ENCODE results near the gene SCRN1. TPM values are rescaled to one million over a fixed set of nuclear protein-coding genes. Genes with fewer than 3 reads are reported as not detected.

SCRN1 gene
- total RNA-seq, 4 donors from 2014 or later: 26.6 to 38.5 (median 32.9) TPM

- Histone ChIP-seq H3K9me3 (no peaks in the 10 kb centered on the region), H3K36me3 (no peaks in the 10 kb centered on the region), H3K4me1 (peaks cover 3 to 18% of the 10 kb centered on the region in 2 donors), H3K27ac (no peak overlapping the region), H3K27me3 (no peaks in the 10 kb centered on the region), H3K4me3 (replicated peaks in 1 of 3) (no peak overlapping the region)
- no peak for DNase-seq
- TF ChIP-seq CTCF (IDR thresholded peaks at IDR 0.05) (no peak), POLR2A (IDR thresholded peaks at IDR 0.05) (no peak)
- intact Hi-C loops (cut with DNase I): no loop called here
- 89 to 92% methylated on average over 4 of the region's 4 CpGs for WGBS, 2 donors
Measured at GRCh38 chr7:29914180-29914579, 75.4 kb downstream of the SCRN1 start.

GRCh38 chr7:29906200-29907022, 83.2 kb downstream of the SCRN1 start:
- no peak for DNase-seq
- no peak overlapping the region for H3K27ac ChIP-seq
- no peaks in the 10 kb centered on the region for H3K27me3 ChIP-seq
- 92 to 93% methylated on average over 3 of the region's 3 CpGs for WGBS, 2 donors
- no peaks in the 10 kb centered on the region for H3K36me3 ChIP-seq
- H3K4me3 ChIP-seq (replicated peaks in 1 of 3): no peak overlapping the region
- no peak for TF ChIP-seq POLR2A (IDR thresholded peaks at IDR 0.05)
- TF ChIP-seq CTCF (IDR thresholded peaks at IDR 0.05): no peak
- H3K9me3 ChIP-seq: no peaks in the 10 kb centered on the region
- intact Hi-C loops (cut with DNase I): no loop called here
- H3K4me1 ChIP-seq: no peaks in the 10 kb centered on the region

GRCh38 chr7:29900745-29901144, 88.9 kb downstream of the SCRN1 start:
- H3K9me3 ChIP-seq: no peaks in the 10 kb centered on the region
- no peak overlapping the region for H3K4me3 ChIP-seq (replicated peaks in 1 of 3)
- H3K36me3 ChIP-seq: no peaks in the 10 kb centered on the region
- intact Hi-C loops (cut with DNase I): no loop called here
- H3K4me1 ChIP-seq: no peaks in the 10 kb centered on the region
- H3K27ac ChIP-seq: no peak overlapping the region
- TF ChIP-seq CTCF (IDR thresholded peaks at IDR 0.05): no peak
- no peak for TF ChIP-seq POLR2A (IDR thresholded peaks at IDR 0.05)
- 45 to 50% methylated on average over 1 of the region's 1 CpG for WGBS, 2 donors
- H3K27me3 ChIP-seq: no peaks in the 10 kb centered on the region
- DNase-seq: no peak

GRCh38 chr7:29898301-29898700, 91.3 kb downstream of the SCRN1 start:
- Histone ChIP-seq H3K27me3 (no peaks in the 10 kb centered on the region), H3K27ac (no peak overlapping the region), H3K4me1 (no peaks in the 10 kb centered on the region), H3K9me3 (no peaks in the 10 kb centered on the region), H3K4me3 (replicated peaks in 1 of 3) (no peak overlapping the region), H3K36me3 (no peaks in the 10 kb centered on the region)
- no peak for TF ChIP-seq CTCF (IDR thresholded peaks at IDR 0.05)
- no peak for TF ChIP-seq POLR2A (IDR thresholded peaks at IDR 0.05)
- WGBS, 2 donors: 63 to 76% methylated on average over 5 of the region's 5 CpGs
- intact Hi-C loops (cut with DNase I): no loop called here
- DNase-seq: no peak

- Histone ChIP-seq H3K27ac (no peak overlapping the region), H3K9me3 (no peaks in the 10 kb centered on the region), H3K27me3 (no peaks in the 10 kb centered on the region), H3K4me3 (replicated peaks in 1 of 3) (no peak overlapping the region), H3K4me1 (no peaks in the 10 kb centered on the region), H3K36me3 (no peaks in the 10 kb centered on the region)
- no peak for DNase-seq
- WGBS, 2 donors: 97 to 98% methylated on average over 2 of the region's 2 CpGs
- intact Hi-C loops (cut with DNase I): no loop called here
- no peak for TF ChIP-seq CTCF (IDR thresholded peaks at IDR 0.05)
- no peak for TF ChIP-seq POLR2A (IDR thresholded peaks at IDR 0.05)
Measured at GRCh38 chr7:29896685-29897411, 92.8 kb downstream of the SCRN1 start.

Data from thyroid gland (tissue), 4 donors.